Caco-2 (cell line): ENCODE data around the gene ARHGAP24. TPM values are rescaled to one million over a fixed set of nuclear protein-coding genes. Genes with fewer than 3 reads are reported as not detected.
A peak's percentile ranks its signal among the peaks of the same experiment; 100 is the strongest.

Experiments
- BruUV-seq: library from RNA; stranded (reverse); fragments of 400-500 nt; replicated peaks from 2 replicates; lab custom pipeline; 2021; lab: Mats Ljungman, UMichigan
- CTCF ChIA-PET: fragments of 300-600 bp; sonication (Branson Sonifier 250); formaldehyde crosslinking; loops from one replicate; lab custom pipeline; 2022; ENCODE audit warnings: antibody characterized with exemption; lab: Charles Lee
- POLR2A ChIA-PET: fragments of 300-600 bp; sonication (Branson Sonifier 250); formaldehyde crosslinking; loops from one replicate; lab custom pipeline; 2022; ENCODE audit warnings: antibody characterized with exemption; lab: Charles Lee
- DNase-seq, 2 experiments: peaks; one replicate each; pipeline versions ENCODE4 v3.0.0 to v3.0.0-alpha.2; 2020 to 2022
- H3K27me3 ChIP-seq: replicated peaks from 2 replicates; pipeline ENCODE4 v1.6.0; 2011; ENCODE audit warnings: low read length; ENCODE audit not compliant: control insufficient read depth, insufficient read depth
- H3K36me3 ChIP-seq: 2 replicates; pipeline ENCODE4 v1.5.1; 2011; ENCODE audit warnings: low read length; ENCODE audit not compliant: control insufficient read depth, insufficient read depth
- H3K4me1 ChIP-seq: fragments of 250-450 bp; sonication (Bioruptor Pico); 2 replicates; pipeline ENCODE4 v1.5.1; 2020; ENCODE audit warnings: mild to moderate bottlenecking
- H3K4me3 ChIP-seq: 2 replicates; pipeline ENCODE4 v1.5.1; 2011; ENCODE audit warnings: low read depth, mild to moderate bottlenecking, control low read depth, low read length
- H3K9me3 ChIP-seq: fragments of 250-450 bp; sonication (Bioruptor Pico); 2 replicates; pipeline ENCODE4 v1.5.1; 2020; ENCODE audit warnings: mild to moderate bottlenecking, moderate library complexity
- H3K27ac Mint-ChIP-seq: one replicate; pipeline ENCODE4 v1.8.0; 2022; ENCODE audit warnings: mixed read lengths; ENCODE audit not compliant: unreplicated experiment
- H3K27me3 Mint-ChIP-seq: one replicate; pipeline ENCODE4 v1.8.0; 2022; ENCODE audit warnings: mixed read lengths; ENCODE audit not compliant: insufficient read depth, unreplicated experiment
- H3K36me3 Mint-ChIP-seq: one replicate; pipeline ENCODE4 v1.8.0; 2022; ENCODE audit warnings: mild to moderate bottlenecking, mixed read lengths; ENCODE audit not compliant: insufficient read depth, unreplicated experiment
- H3K4me1 Mint-ChIP-seq: one replicate; pipeline ENCODE4 v1.8.0; 2022; ENCODE audit warnings: low read depth, mixed read lengths; ENCODE audit not compliant: unreplicated experiment
- H3K4me3 Mint-ChIP-seq: one replicate; pipeline ENCODE4 v1.8.0; 2022; ENCODE audit warnings: mild to moderate bottlenecking, moderate library complexity, mixed read lengths; ENCODE audit not compliant: unreplicated experiment
- H3K9me3 Mint-ChIP-seq: one replicate; pipeline ENCODE4 v1.8.0; 2022; ENCODE audit warnings: mixed read lengths; ENCODE audit not compliant: unreplicated experiment
- intact Hi-C: fragments of 100-400 bp; cut with micrococcal nuclease; formaldehyde crosslinking; loops from one replicate; pipeline ENCODE4 v1.10.0; 2022; ENCODE audit not compliant: unreplicated experiment
- total RNA-seq: library from RNA; stranded (reverse); gene quantifications from 2 replicates; pipeline ENCODE4 v1.2.3, GENCODE V29; 2022
- TF ChIP-seq, protein P1 (sequence below), 2 experiments: fragments of 200-600 bp in 1 of 2; IDR thresholded peaks; 1 replicate in 1 of 2; 2 replicates in 1 of 2; pipeline versions ENCODE4 v1.5.1 to v1.8.0; 2011 to 2022; ENCODE audit warnings: antibody characterized with exemption in 1 of 2, control low read depth in 1 of 2, inconsistent platforms in 1 of 2, low read depth in 1 of 2, low read length in 1 of 2, mild to moderate bottlenecking in 1 of 2, moderate library complexity in 1 of 2; ENCODE audit not compliant: insufficient read depth in 1 of 2, severe bottlenecking in 1 of 2, unreplicated experiment in 1 of 2

Gene ARHGAP24
- total RNA-seq, 1 experiment from 2014 or later, result 2.8 TPM

DNA sequence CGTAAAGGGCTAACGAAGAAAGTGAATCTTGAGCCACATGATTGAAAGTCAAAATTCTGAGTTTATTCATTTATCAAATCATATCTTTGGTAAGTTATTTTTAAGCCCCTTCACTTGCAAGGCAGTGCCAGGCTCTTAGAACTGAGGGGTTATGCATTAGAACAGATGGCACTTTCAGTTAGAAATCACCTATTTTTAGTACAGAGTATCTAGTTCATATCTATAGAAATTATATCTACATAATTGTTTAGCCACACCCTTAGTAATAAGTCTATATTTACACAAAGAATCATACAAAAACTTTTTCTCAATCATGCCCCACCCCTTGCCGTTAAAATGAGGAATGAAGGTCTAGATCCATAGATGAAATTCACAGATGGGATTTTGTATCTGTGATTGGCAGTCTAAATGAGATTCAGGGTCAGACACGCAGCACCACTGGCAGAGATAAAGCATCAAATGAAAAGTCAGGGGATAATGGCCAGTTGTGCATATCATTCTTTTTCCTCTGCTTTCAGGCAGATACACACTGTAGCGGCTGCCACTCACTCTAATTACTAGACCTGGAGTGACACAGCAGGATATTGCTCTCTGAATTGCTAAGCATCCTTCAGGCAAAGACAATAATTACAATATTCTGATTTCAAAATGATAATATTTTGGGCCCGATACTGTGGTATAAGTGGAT is 444.4 kb downstream of the ARHGAP24 start:
- H3K4me3 Mint-ChIP-seq, result no peak overlapping the region
- no peaks in the 10 kb centered on the region for H3K9me3 ChIP-seq
- CTCF ChIA-PET, result no interaction called here
- no TSS peak for BruUV-seq
- H3K4me3 ChIP-seq, result no peak overlapping the region
- no peaks in the 10 kb centered on the region for H3K27me3 ChIP-seq
- no peaks in the 10 kb centered on the region for H3K9me3 Mint-ChIP-seq
- H3K36me3 ChIP-seq, result no peaks in the 10 kb centered on the region
- H3K27ac Mint-ChIP-seq, result no peak overlapping the region
- H3K36me3 Mint-ChIP-seq, result no peaks in the 10 kb centered on the region
- no peak for DNase-seq
- no peaks in the 10 kb centered on the region for H3K4me1 Mint-ChIP-seq
- TF ChIP-seq, protein P1, sequence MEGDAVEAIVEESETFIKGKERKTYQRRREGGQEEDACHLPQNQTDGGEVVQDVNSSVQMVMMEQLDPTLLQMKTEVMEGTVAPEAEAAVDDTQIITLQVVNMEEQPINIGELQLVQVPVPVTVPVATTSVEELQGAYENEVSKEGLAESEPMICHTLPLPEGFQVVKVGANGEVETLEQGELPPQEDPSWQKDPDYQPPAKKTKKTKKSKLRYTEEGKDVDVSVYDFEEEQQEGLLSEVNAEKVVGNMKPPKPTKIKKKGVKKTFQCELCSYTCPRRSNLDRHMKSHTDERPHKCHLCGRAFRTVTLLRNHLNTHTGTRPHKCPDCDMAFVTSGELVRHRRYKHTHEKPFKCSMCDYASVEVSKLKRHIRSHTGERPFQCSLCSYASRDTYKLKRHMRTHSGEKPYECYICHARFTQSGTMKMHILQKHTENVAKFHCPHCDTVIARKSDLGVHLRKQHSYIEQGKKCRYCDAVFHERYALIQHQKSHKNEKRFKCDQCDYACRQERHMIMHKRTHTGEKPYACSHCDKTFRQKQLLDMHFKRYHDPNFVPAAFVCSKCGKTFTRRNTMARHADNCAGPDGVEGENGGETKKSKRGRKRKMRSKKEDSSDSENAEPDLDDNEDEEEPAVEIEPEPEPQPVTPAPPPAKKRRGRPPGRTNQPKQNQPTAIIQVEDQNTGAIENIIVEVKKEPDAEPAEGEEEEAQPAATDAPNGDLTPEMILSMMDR (IDR thresholded peaks at IDR 0.05; ENCODE audit: insufficient read depth in 1 of 2, low read depth in 1 of 2, low read length in 1 of 2, severe bottlenecking in 1 of 2, unreplicated experiment in 1 of 2), result no peak
- intact Hi-C loops, result no loop called here
- no peaks in the 10 kb centered on the region for H3K27me3 Mint-ChIP-seq
- POLR2A ChIA-PET, result no interaction called here
- peaks cover 3% of the 10 kb centered on the region for H3K4me1 ChIP-seq

DNA sequence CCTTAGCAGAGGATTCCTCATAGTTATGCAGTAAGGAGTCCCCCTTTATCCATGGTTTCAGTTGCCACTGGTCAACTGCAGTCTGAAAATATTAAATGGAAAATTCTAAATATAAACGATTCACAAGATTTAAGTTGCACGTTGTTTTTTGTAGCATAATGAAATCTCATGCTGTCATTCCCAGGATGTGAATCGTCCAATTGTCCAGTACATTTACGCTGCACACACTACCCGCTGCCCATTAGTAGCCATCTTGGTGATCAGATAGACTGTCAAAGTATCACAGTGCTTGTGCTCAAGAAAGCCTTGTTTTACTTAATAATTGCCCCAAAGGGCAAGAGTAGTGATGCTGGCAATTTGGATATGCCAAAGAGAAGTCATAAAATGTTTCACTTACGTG is 450.1 kb downstream of the ARHGAP24 start:
- Mint-ChIP-seq H3K4me3 (no peak overlapping the region), H3K4me1 (peaks cover 20% of the 10 kb centered on the region), H3K27me3 (no peaks in the 10 kb centered on the region), H3K36me3 (no peaks in the 10 kb centered on the region), H3K9me3 (no peaks in the 10 kb centered on the region), H3K27ac (no peak overlapping the region)
- Histone ChIP-seq H3K9me3 (no peaks in the 10 kb centered on the region), H3K36me3 (no peaks in the 10 kb centered on the region), H3K4me1 (peaks cover 12% of the 10 kb centered on the region), H3K27me3 (no peaks in the 10 kb centered on the region), H3K4me3 (no peak overlapping the region)
- TF ChIP-seq, protein P1 (IDR thresholded peaks at IDR 0.05; ENCODE audit: insufficient read depth in 1 of 2, low read depth in 1 of 2, low read length in 1 of 2, severe bottlenecking in 1 of 2, unreplicated experiment in 1 of 2), result no peak
- DNase-seq, result no peak
- BruUV-seq, result no TSS peak
- intact Hi-C loops, result no loop called here
- POLR2A ChIA-PET, result no interaction called here
- CTCF ChIA-PET, result no interaction called here

DNA sequence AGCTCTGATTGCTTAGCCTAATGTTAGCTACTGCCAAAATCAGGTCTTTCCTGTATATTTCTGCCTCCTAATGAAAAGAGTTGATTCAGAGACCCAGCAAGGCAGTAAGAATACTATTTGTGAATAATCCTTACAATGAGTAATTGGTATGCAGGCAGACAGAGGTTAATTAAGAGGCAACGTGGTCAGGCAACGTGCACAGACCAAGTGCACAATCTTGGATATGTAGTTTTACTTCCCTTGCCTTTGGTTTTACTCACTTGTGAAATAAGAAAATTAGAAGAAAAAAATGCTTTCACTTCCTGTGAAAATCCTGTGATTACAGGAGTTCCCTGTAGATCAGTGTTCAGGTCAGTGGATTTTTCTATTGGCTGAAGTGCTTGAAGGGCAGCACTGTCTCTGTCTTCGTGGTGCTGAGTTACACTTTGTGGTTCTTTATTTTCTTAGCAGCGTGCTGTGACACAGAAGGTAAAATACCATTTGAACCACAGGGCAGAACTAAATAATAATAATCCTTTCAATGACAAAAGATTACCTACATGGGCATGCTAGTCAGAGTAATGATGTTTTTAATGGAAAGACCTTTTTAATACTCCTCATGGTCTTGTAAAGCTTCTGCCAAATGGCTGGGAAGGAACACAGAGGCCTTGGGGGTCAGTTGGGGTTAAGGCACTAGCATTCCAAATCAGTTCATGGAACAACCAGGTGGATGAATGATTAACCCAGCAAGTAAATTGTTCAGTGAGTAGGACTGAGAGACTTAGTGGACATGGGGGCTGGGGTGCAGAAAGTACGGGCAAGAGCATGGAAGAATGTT is 454.0 kb downstream of the ARHGAP24 start:
- Histone ChIP-seq H3K4me3 (0 out of 2 replicates have a peak overlapping the region, but pooled peaks have one; percentile 6), H3K4me1 (peaks cover 26% of the 10 kb centered on the region), H3K27me3 (no peaks in the 10 kb centered on the region), H3K36me3 (no peaks in the 10 kb centered on the region), H3K9me3 (no peaks in the 10 kb centered on the region)
- H3K36me3 Mint-ChIP-seq, result no peaks in the 10 kb centered on the region
- BruUV-seq, result no TSS peak
- H3K4me3 Mint-ChIP-seq, result peak overlapping the region; percentile 70
- H3K9me3 Mint-ChIP-seq, result no peaks in the 10 kb centered on the region
- CTCF ChIA-PET, result no interaction called here
- DNase-seq, result peak; percentile 71 to 74
- H3K27me3 Mint-ChIP-seq, result no peaks in the 10 kb centered on the region
- intact Hi-C loops, result loop anchor here (1.0 kb wide), 1 partner anchor 132 kb away; no protein-coding TSS in a partner anchor
- POLR2A ChIA-PET, result no interaction called here
- TF ChIP-seq, protein P1 (IDR thresholded peaks at IDR 0.05; ENCODE audit: insufficient read depth in 1 of 2, low read depth in 1 of 2, low read length in 1 of 2, severe bottlenecking in 1 of 2, unreplicated experiment in 1 of 2), result no peak
- peaks cover 33% of the 10 kb centered on the region for H3K4me1 Mint-ChIP-seq
- peak overlapping the region; percentile 84 for H3K27ac Mint-ChIP-seq
